Measurements from ENCODE around the gene RAET1L. TPM values are rescaled to one million over a fixed set of nuclear protein-coding genes. Genes with fewer than 3 reads are reported as not detected.

RAET1L gene
- total and polyA plus RNA-seq, 4 donors, result not detected

DNA sequence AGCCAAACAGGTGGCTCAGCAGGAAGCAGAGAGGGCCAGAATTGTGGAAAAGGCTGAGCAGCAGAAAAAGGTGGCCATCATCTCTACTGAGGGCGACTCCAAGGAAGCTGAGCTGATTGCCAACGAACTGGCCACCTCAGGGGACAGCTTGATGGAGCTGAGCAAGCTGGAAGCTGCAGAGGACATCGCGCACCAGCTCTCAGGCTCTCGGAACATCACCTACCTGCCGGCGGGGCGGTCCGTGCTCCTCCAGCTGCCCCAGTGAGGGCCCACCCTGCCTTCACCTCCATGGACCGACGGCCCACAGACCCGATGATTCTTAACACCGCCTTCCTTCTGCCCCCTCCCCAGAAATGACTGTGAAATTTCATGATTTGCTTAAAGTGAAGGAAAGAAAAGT lies 17.8 kb upstream of the RAET1L start:
- Histone ChIP-seq H3K4me1 (ENCODE audit: control insufficient read depth in 4 of 4, insufficient read depth in 4 of 4, low read length in 3 of 4) (peaks cover 0 to 3% (median under 1%) of the 10 kb centered on the region in 4 donors), H3K4me3 (ENCODE audit: low read depth in 1 of 3, low read length in 3 of 3) (no peak overlapping the region), H3K36me3 (ENCODE audit: control insufficient read depth in 4 of 4, insufficient read depth in 3 of 4, low read depth in 1 of 4, low read length in 3 of 4) (no peaks in the 10 kb centered on the region), H3K27me3 (ENCODE audit: control insufficient read depth in 4 of 4, insufficient read depth in 4 of 4, low read length in 3 of 4) (peaks cover 0 to 13% (median 1%) of the 10 kb centered on the region in 4 donors), H3K27ac (ENCODE audit: low read depth in 1 of 2, low read length in 2 of 2) (no peak overlapping the region), H3K9me3 (ENCODE audit: control insufficient read depth in 4 of 4, low read length in 3 of 4) (no peaks in the 10 kb centered on the region), H3K9ac (ENCODE audit: low read depth in 1 of 2, low read length in 2 of 2) (no peak overlapping the region)
- no peak for DNase-seq (ENCODE audit: low spot score)
- WGBS, result 88% methylated on average over 13 of the region's 13 CpGs
- TF ChIP-seq HNF4A (conservative IDR thresholded peaks at IDR 0.05) (no peak), RAD21 (IDR thresholded peaks at IDR 0.05) (no peak), FOXA1 (IDR thresholded peaks at IDR 0.05) (no peak), GABPA (IDR thresholded peaks at IDR 0.05 in 1 of 2, conservative IDR thresholded peaks at IDR 0.05 in 1 of 2) (no peak), NR2F2 (IDR thresholded peaks at IDR 0.05) (no peak), HNF4G (IDR thresholded peaks at IDR 0.05) (no peak), SP1 (IDR thresholded peaks at IDR 0.05) (no peak), RXRA (IDR thresholded peaks at IDR 0.05) (no peak), YY1 (IDR thresholded peaks at IDR 0.05) (no peak), EGR1 (IDR thresholded peaks at IDR 0.05; ENCODE audit: low read depth in 2 of 2) (no peak), TAF1 (conservative IDR thresholded peaks at IDR 0.05) (no peak)
- TF ChIP-seq, protein P1, sequence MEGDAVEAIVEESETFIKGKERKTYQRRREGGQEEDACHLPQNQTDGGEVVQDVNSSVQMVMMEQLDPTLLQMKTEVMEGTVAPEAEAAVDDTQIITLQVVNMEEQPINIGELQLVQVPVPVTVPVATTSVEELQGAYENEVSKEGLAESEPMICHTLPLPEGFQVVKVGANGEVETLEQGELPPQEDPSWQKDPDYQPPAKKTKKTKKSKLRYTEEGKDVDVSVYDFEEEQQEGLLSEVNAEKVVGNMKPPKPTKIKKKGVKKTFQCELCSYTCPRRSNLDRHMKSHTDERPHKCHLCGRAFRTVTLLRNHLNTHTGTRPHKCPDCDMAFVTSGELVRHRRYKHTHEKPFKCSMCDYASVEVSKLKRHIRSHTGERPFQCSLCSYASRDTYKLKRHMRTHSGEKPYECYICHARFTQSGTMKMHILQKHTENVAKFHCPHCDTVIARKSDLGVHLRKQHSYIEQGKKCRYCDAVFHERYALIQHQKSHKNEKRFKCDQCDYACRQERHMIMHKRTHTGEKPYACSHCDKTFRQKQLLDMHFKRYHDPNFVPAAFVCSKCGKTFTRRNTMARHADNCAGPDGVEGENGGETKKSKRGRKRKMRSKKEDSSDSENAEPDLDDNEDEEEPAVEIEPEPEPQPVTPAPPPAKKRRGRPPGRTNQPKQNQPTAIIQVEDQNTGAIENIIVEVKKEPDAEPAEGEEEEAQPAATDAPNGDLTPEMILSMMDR (IDR thresholded peaks at IDR 0.05; ENCODE audit: low read depth, low read length, missing input control), result no peak
- TF ChIP-seq, protein P2, sequence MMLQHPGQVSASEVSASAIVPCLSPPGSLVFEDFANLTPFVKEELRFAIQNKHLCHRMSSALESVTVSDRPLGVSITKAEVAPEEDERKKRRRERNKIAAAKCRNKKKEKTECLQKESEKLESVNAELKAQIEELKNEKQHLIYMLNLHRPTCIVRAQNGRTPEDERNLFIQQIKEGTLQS (IDR thresholded peaks at IDR 0.05), result no peak
- TF ChIP-seq, protein P3, sequence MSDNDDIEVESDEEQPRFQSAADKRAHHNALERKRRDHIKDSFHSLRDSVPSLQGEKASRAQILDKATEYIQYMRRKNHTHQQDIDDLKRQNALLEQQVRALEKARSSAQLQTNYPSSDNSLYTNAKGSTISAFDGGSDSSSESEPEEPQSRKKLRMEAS (IDR thresholded peaks at IDR 0.05), result no peak
- TF ChIP-seq, protein P4, sequence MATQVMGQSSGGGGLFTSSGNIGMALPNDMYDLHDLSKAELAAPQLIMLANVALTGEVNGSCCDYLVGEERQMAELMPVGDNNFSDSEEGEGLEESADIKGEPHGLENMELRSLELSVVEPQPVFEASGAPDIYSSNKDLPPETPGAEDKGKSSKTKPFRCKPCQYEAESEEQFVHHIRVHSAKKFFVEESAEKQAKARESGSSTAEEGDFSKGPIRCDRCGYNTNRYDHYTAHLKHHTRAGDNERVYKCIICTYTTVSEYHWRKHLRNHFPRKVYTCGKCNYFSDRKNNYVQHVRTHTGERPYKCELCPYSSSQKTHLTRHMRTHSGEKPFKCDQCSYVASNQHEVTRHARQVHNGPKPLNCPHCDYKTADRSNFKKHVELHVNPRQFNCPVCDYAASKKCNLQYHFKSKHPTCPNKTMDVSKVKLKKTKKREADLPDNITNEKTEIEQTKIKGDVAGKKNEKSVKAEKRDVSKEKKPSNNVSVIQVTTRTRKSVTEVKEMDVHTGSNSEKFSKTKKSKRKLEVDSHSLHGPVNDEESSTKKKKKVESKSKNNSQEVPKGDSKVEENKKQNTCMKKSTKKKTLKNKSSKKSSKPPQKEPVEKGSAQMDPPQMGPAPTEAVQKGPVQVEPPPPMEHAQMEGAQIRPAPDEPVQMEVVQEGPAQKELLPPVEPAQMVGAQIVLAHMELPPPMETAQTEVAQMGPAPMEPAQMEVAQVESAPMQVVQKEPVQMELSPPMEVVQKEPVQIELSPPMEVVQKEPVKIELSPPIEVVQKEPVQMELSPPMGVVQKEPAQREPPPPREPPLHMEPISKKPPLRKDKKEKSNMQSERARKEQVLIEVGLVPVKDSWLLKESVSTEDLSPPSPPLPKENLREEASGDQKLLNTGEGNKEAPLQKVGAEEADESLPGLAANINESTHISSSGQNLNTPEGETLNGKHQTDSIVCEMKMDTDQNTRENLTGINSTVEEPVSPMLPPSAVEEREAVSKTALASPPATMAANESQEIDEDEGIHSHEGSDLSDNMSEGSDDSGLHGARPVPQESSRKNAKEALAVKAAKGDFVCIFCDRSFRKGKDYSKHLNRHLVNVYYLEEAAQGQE (IDR thresholded peaks at IDR 0.05), result no peak

DNA sequence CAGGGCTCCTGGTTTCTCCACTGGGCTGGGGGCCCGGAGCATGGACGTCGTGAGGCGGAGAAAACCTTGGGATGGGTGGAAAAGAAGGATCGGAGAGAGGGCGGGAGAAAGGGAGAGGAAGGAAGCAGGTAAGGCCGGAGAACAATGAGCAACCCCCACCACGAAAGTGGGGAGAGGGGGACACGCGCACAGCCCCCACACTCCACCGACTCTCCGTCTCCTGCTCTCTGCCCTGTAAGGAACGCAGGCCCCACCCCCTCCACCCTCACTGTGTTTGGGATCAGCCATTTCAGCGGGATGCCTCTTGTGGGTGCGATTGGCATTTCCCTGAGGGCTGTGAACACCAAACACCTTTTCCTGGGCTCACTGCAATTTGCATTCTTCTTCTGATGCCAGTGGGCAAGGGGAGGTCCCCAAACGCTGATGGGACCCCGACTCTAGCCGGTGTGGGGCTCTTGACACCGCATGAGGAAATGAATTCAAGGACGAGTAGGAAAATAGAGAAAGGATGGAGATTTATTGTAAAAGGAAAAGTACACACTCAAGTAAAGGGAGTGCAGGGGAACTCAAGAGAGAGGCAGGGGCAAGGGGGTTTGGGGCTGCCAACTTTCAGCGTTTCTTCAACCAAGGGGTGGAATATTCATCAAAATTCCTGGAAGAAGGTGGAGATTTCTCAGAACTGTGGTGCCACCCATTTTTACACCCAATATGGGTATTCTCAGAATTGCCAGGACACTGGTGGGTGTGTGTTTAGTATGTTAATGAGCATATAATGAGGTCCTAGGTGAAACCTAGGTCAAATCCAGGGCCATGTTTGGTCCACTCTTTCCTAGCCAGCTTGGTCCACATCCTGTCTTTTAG lies 13.1 kb upstream of the RAET1L start:
- no peak overlapping the region for H3K27ac ChIP-seq (ENCODE audit: low read depth in 1 of 2, low read length in 2 of 2)
- H3K4me3 ChIP-seq (ENCODE audit: low read depth in 1 of 3, low read length in 3 of 3), result no peak overlapping the region
- H3K4me1 ChIP-seq (ENCODE audit: control insufficient read depth in 4 of 4, insufficient read depth in 4 of 4, low read length in 3 of 4), result peaks cover 0 to 9% (median 7%) of the 10 kb centered on the region in 4 donors
- H3K9me3 ChIP-seq (ENCODE audit: control insufficient read depth in 4 of 4, low read length in 3 of 4), result no peaks in the 10 kb centered on the region
- H3K36me3 ChIP-seq (ENCODE audit: control insufficient read depth in 4 of 4, insufficient read depth in 3 of 4, low read depth in 1 of 4, low read length in 3 of 4), result no peaks in the 10 kb centered on the region
- 14% methylated on average over 21 of the region's 21 CpGs for WGBS
- TF ChIP-seq JUND (IDR thresholded peaks at IDR 0.05), result no peak
- TF ChIP-seq, protein P5, sequence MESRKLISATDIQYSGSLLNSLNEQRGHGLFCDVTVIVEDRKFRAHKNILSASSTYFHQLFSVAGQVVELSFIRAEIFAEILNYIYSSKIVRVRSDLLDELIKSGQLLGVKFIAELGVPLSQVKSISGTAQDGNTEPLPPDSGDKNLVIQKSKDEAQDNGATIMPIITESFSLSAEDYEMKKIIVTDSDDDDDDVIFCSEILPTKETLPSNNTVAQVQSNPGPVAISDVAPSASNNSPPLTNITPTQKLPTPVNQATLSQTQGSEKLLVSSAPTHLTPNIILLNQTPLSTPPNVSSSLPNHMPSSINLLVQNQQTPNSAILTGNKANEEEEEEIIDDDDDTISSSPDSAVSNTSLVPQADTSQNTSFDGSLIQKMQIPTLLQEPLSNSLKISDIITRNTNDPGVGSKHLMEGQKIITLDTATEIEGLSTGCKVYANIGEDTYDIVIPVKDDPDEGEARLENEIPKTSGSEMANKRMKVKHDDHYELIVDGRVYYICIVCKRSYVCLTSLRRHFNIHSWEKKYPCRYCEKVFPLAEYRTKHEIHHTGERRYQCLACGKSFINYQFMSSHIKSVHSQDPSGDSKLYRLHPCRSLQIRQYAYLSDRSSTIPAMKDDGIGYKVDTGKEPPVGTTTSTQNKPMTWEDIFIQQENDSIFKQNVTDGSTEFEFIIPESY (IDR thresholded peaks at IDR 0.05), result no peak
- TF ChIP-seq RAD21 (IDR thresholded peaks at IDR 0.05), result no peak
- no peak for TF ChIP-seq EGR1 (IDR thresholded peaks at IDR 0.05; ENCODE audit: low read depth in 2 of 2)
- TF ChIP-seq GABPA (IDR thresholded peaks at IDR 0.05 in 1 of 2, conservative IDR thresholded peaks at IDR 0.05 in 1 of 2), result no peak
- no peak for TF ChIP-seq NR2F2 (IDR thresholded peaks at IDR 0.05)
- TF ChIP-seq FOXA2 (IDR thresholded peaks at IDR 0.05), result no peak
- no peak for TF ChIP-seq YY1 (IDR thresholded peaks at IDR 0.05)
- no peak for TF ChIP-seq HNF4G (IDR thresholded peaks at IDR 0.05)
- no peak for TF ChIP-seq FOXA1 (IDR thresholded peaks at IDR 0.05)
- TF ChIP-seq, protein P4 (IDR thresholded peaks at IDR 0.05), result no peak
- no peak for TF ChIP-seq TAF1 (conservative IDR thresholded peaks at IDR 0.05)
- TF ChIP-seq SP1 (IDR thresholded peaks at IDR 0.05), result no peak
- DNase-seq (ENCODE audit: low spot score), result no peak
- H3K27me3 ChIP-seq (ENCODE audit: control insufficient read depth in 4 of 4, insufficient read depth in 4 of 4, low read length in 3 of 4), result peaks cover 0 to 25% (median 9%) of the 10 kb centered on the region in 4 donors
- H3K9ac ChIP-seq (ENCODE audit: low read depth in 1 of 2, low read length in 2 of 2), result no peak overlapping the region
